H9 (cell line): ENCODE measurements around the gene OLIG3. TPM values are rescaled to one million over a fixed set of nuclear protein-coding genes. Genes with fewer than 3 reads are reported as not detected.

Source experiments
- DNase-seq: peaks from one replicate; pipeline ENCODE4 v3.0.0-alpha.2; 2017
- H2AFZ ChIP-seq: one replicate; pipeline ENCODE4 v1.6.1; 2013; ENCODE audit warnings: mild to moderate bottlenecking, low read length, control low read depth, moderate library complexity
- H2AK5ac ChIP-seq: 2 replicates; pipeline ENCODE4 v1.6.1; 2013; ENCODE audit warnings: low read length, control low read depth, mixed read lengths; ENCODE audit not compliant: insufficient read length
- H2BK120ac ChIP-seq: one replicate; pipeline ENCODE4 v1.6.1; 2013; ENCODE audit warnings: low read depth, mild to moderate bottlenecking, low read length, control low read depth, inconsistent platforms; ENCODE audit not compliant: poor library complexity, severe bottlenecking
- H2BK12ac ChIP-seq: 2 replicates; pipeline ENCODE4 v1.6.1; 2013; ENCODE audit warnings: low read length, control low read depth, mixed read lengths, low read depth; ENCODE audit not compliant: insufficient read length
- H2BK15ac ChIP-seq: 2 replicates; pipeline ENCODE4 v1.6.1; 2013; ENCODE audit warnings: low read depth, low read length, control low read depth
- H2BK20ac ChIP-seq: one replicate; pipeline ENCODE4 v1.6.1; 2013; ENCODE audit warnings: low read depth, mild to moderate bottlenecking, low read length, control low read depth, inconsistent platforms; ENCODE audit not compliant: poor library complexity, severe bottlenecking
- H2BK5ac ChIP-seq: 2 replicates; pipeline ENCODE4 v1.6.1; 2013; ENCODE audit warnings: low read length, control low read depth, mixed read lengths; ENCODE audit not compliant: insufficient read length
- H3K14ac ChIP-seq: 2 replicates; pipeline ENCODE4 v1.6.1; 2013; ENCODE audit warnings: low read length, control low read depth; ENCODE audit not compliant: insufficient read depth
- H3K18ac ChIP-seq: 2 replicates; pipeline ENCODE4 v1.6.1; 2013; ENCODE audit warnings: low read depth, mild to moderate bottlenecking, mixed read lengths, low read length, control low read depth; ENCODE audit not compliant: insufficient read length
- H3K23ac ChIP-seq: 2 replicates; pipeline ENCODE4 v1.6.1; 2013; ENCODE audit warnings: low read length, control low read depth, mixed read lengths, low read depth; ENCODE audit not compliant: insufficient read length
- H3K23me2 ChIP-seq: 2 replicates; pipeline ENCODE4 v1.6.1; 2013; ENCODE audit warnings: low read depth, mild to moderate bottlenecking, mixed read lengths, low read length, control low read depth; ENCODE audit not compliant: insufficient read length, poor library complexity, severe bottlenecking
- H3K27ac ChIP-seq: 2 replicates; pipeline ENCODE4 v1.5.1; 2013; ENCODE audit warnings: low read length, control low read depth, mixed read lengths, low read depth; ENCODE audit not compliant: insufficient read length
- H3K27me3 ChIP-seq: 2 replicates; pipeline ENCODE4 v1.6.1; 2013; ENCODE audit warnings: low read length, control low read depth, inconsistent platforms; ENCODE audit not compliant: insufficient read depth
- H3K4ac ChIP-seq: 2 replicates; pipeline ENCODE4 v1.6.1; 2013; ENCODE audit warnings: low read depth, mild to moderate bottlenecking, control low read depth, inconsistent platforms, low read length, moderate library complexity
- H3K4me1 ChIP-seq: 2 replicates; pipeline ENCODE4 v1.6.1; 2013; ENCODE audit warnings: low read length, control low read depth, inconsistent platforms; ENCODE audit not compliant: insufficient read depth
- H3K4me2 ChIP-seq: 2 replicates; pipeline ENCODE4 v1.6.1; 2013; ENCODE audit warnings: low read length, control low read depth, mixed read lengths; ENCODE audit not compliant: insufficient read length, insufficient read depth
- H3K56ac ChIP-seq: 2 replicates; pipeline ENCODE4 v1.6.1; 2013; ENCODE audit warnings: low read depth, mild to moderate bottlenecking, mixed read lengths, low read length, control low read depth; ENCODE audit not compliant: insufficient read length
- H3K79me1 ChIP-seq: 2 replicates; pipeline ENCODE4 v1.6.1; 2013; ENCODE audit warnings: low read depth, mild to moderate bottlenecking, moderate library complexity, low read length, control low read depth, inconsistent platforms; ENCODE audit not compliant: insufficient read depth, poor library complexity, severe bottlenecking
- H3K79me2 ChIP-seq: 2 replicates; pipeline ENCODE4 v1.6.1; 2013; ENCODE audit warnings: low read length, control low read depth, inconsistent platforms; ENCODE audit not compliant: insufficient read depth
- H3K9ac ChIP-seq: 2 replicates; pipeline ENCODE4 v1.6.1; 2013; ENCODE audit warnings: low read length, control low read depth, mixed read lengths; ENCODE audit not compliant: insufficient read length; ENCODE audit errors: extremely low read depth
- H3K9me3 ChIP-seq: one replicate; pipeline ENCODE4 v1.6.1; 2013; ENCODE audit warnings: low read depth, low read length, inconsistent platforms; ENCODE audit not compliant: control insufficient read depth
- H3T11ph ChIP-seq: one replicate; pipeline ENCODE4 v1.6.1; 2013; ENCODE audit warnings: mild to moderate bottlenecking, low read length, control low read depth, inconsistent platforms
- H4K20me1 ChIP-seq: one replicate; pipeline ENCODE4 v1.6.1; 2013; ENCODE audit not compliant: control insufficient read depth, insufficient read length, insufficient read depth
- H4K5ac ChIP-seq: 2 replicates; pipeline ENCODE4 v1.6.1; 2013; ENCODE audit warnings: low read depth, mild to moderate bottlenecking, mixed read lengths, low read length, control low read depth; ENCODE audit not compliant: insufficient read length
- H4K8ac ChIP-seq: replicated peaks from 2 replicates; pipeline ENCODE4 v1.6.1; 2013; ENCODE audit warnings: low read length, control low read depth, mixed read lengths, low read depth; ENCODE audit not compliant: insufficient read length
- H4K91ac ChIP-seq: 2 replicates; pipeline ENCODE4 v1.6.1; 2013; ENCODE audit warnings: low read depth, mild to moderate bottlenecking, moderate library complexity, mixed read lengths, low read length, control low read depth; ENCODE audit not compliant: insufficient read length
- H3K27ac Mint-ChIP-seq, 3 experiments: 2 replicates in 2 of 3; 3 replicates in 1 of 3; pipeline ENCODE4 v1.8.0; 2020 to 2021; ENCODE audit warnings: mixed read lengths in 3 of 3, mild to moderate bottlenecking in 1 of 3, moderate library complexity in 1 of 3
- H3K27me3 Mint-ChIP-seq: 2 replicates; pipeline ENCODE4 v1.8.0; 2021; ENCODE audit warnings: low read depth, mild to moderate bottlenecking, moderate library complexity, mixed read lengths
- H3K36me3 Mint-ChIP-seq, 3 experiments: 2 replicates in 2 of 3; 3 replicates in 1 of 3; pipeline ENCODE4 v1.8.0; 2020 to 2021; ENCODE audit warnings: low read depth in 3 of 3, mixed read lengths in 3 of 3; ENCODE audit not compliant: insufficient read depth in 1 of 3
- H3K4me1 Mint-ChIP-seq, 2 experiments: 2 replicates each; pipeline ENCODE4 v1.8.0; 2020; ENCODE audit warnings: mixed read lengths in 2 of 2
- H3K4me3 Mint-ChIP-seq, 2 experiments: 2 replicates in 1 of 2; 3 replicates in 1 of 2; pipeline ENCODE4 v1.8.0; 2020 to 2021; ENCODE audit warnings: mild to moderate bottlenecking in 2 of 2, mixed read lengths in 2 of 2, moderate library complexity in 1 of 2
- H3K9me3 Mint-ChIP-seq, 2 experiments: 2 replicates in 1 of 2; 3 replicates in 1 of 2; pipeline ENCODE4 v1.8.0; 2020; ENCODE audit warnings: mild to moderate bottlenecking in 2 of 2, mixed read lengths in 2 of 2, moderate library complexity in 1 of 2
- CTCF ChIP-seq: fragments of 200-600 bp; sonication (generic); conservative IDR thresholded peaks from 3 replicates; pipeline ENCODE4 v1.8.0; 2021; ENCODE audit warnings: antibody characterized with exemption, mild to moderate bottlenecking
- WGBS: extraction: QIAGEN DNeasy Blood & Tissue Kit; methylation state at CpG from one replicate; pipeline ENCODE4 v1.1.7; 2013; ENCODE audit warnings: missing lambda C conversion rate, low lambda C conversion rate, mixed read lengths; ENCODE audit not compliant: insufficient read length; ENCODE audit errors: extremely low coverage; 5-methylcytosine and 5-hydroxymethylcytosine counted together
- total RNA-seq: library from RNA; stranded (reverse); gene quantifications from 2 replicates; pipeline ENCODE4 v1.2.1, GENCODE V29; 2021

Gene OLIG3
- total RNA-seq, 1 experiment from 2014 or later, result 0.22 TPM

GRCh38 chr6:137452333-137452894, 41.8 kb downstream of the OLIG3 start:
- no peak for DNase-seq

More at GRCh38 chr6:137452333-137452894, 41.8 kb downstream of the OLIG3 start:
- H3K27ac Mint-ChIP-seq, result no peak overlapping the region
- H3K79me2 ChIP-seq, result no peaks in the 10 kb centered on the region
- peaks cover 7 to 8% of the 10 kb centered on the region in 2 experiments for H3K9me3 Mint-ChIP-seq
- no peak overlapping the region for H3K9ac ChIP-seq
- H2BK120ac ChIP-seq, result no peak overlapping the region
- no peaks in the 10 kb centered on the region for H3K4me1 Mint-ChIP-seq
- no peak overlapping the region for H3K23ac ChIP-seq
- no peak overlapping the region for H2AK5ac ChIP-seq
- no peak overlapping the region for H4K8ac ChIP-seq
- no peak overlapping the region for H3K14ac ChIP-seq
- H3K9me3 ChIP-seq, result no peaks in the 10 kb centered on the region
- no peaks in the 10 kb centered on the region; the same call in 1 of the 2 replicates for H3K27me3 Mint-ChIP-seq
- WGBS, result no CpG with 5 or more reads among the region's 7 CpGs
- no peak overlapping the region for H3K4me3 Mint-ChIP-seq
- no peaks in the 10 kb centered on the region for H3K27me3 ChIP-seq
- no peak overlapping the region for H2BK5ac ChIP-seq
- no peak overlapping the region for H2AFZ ChIP-seq
- no peak overlapping the region for H3K18ac ChIP-seq
- H3K4ac ChIP-seq, result no peak overlapping the region
- no peak overlapping the region for H2BK15ac ChIP-seq
- H2BK20ac ChIP-seq, result no peak overlapping the region
- peaks cover 4 to 6% (median 5%) of the 10 kb centered on the region in 3 experiments; a peak in 6 of 7 replicates for H3K36me3 Mint-ChIP-seq
- no peak overlapping the region for H3K56ac ChIP-seq
- no peaks in the 10 kb centered on the region for H3K79me1 ChIP-seq
- no peaks in the 10 kb centered on the region for H3K23me2 ChIP-seq
- no peak overlapping the region for H4K91ac ChIP-seq
- H3K4me2 ChIP-seq, result no peak overlapping the region
- no peak overlapping the region for H4K5ac ChIP-seq
- no peaks in the 10 kb centered on the region for H3K4me1 ChIP-seq
- no peak overlapping the region for H3K27ac ChIP-seq
- H2BK12ac ChIP-seq, result no peak overlapping the region
- H4K20me1 ChIP-seq, result no peaks in the 10 kb centered on the region
- H3T11ph ChIP-seq, result no peak overlapping the region
- TF ChIP-seq CTCF, result no peak
